A549 (cell line): ENCODE data around the gene ATP11A. TPM values are rescaled to one million over a fixed set of nuclear protein-coding genes. Genes with fewer than 3 reads are reported as not detected.

Experiments
- ATAC-seq, 2 experiments: fragments of 200-7000 bp in 1 of 2; fragments of >200 bp in 1 of 2; cut with Nextera tagmentation in 1 of 2; cut with Tn5 transposase in 1 of 2; 3 replicates each; pipeline versions ENCODE4 v1.8.0 to v1.9.1; 2018 to 2020; ENCODE audit warnings: mild to moderate bottlenecking in 1 of 2, moderate library complexity in 1 of 2
- CTCF ChIA-PET: fragments of 300-600 bp; sonication (Branson Sonifier 250); formaldehyde crosslinking; extraction: SDS; loops from one replicate; lab custom pipeline; 2021; ENCODE audit warnings: antibody characterized with exemption, inconsistent platforms; lab: Yijun Ruan, JAX
- POLR2A ChIA-PET: fragments of 350-600 bp; formaldehyde crosslinking; extraction: SDS; loops from one replicate; lab custom pipeline; 2021; ENCODE audit warnings: antibody characterized with exemption, inconsistent platforms; lab: Yijun Ruan, JAX
- DNase-seq, 2 experiments: peaks; one replicate each; pipeline versions ENCODE4 v3.0.0 to v3.0.0-alpha.2; 2011 to 2016; ENCODE audit warnings: low read depth in 1 of 2, low spot score in 1 of 2
- FAIRE-seq: peaks from 2 replicates; lab custom pipeline; 2011; peaks lifted over from hg19 to GRCh38; lab: Jason Lieb, UNC
- H3K27ac ChIP-seq, 2 experiments: fragments of >200 bp; sonication (Bioruptor Twin); formaldehyde crosslinking; 3 replicates each; pipeline ENCODE4 v1.5.1; 2016 to 2017
- H3K4me1 ChIP-seq: fragments of >200 bp; sonication (Bioruptor Twin); formaldehyde crosslinking; 3 replicates; pipeline ENCODE4 v1.6.1; 2016
- H3K4me2 ChIP-seq: fragments of >200 bp; sonication (Bioruptor Twin); formaldehyde crosslinking; 3 replicates; pipeline ENCODE4 v1.6.1; 2016
- H3K4me3 ChIP-seq: fragments of >200 bp; sonication (Bioruptor Twin); formaldehyde crosslinking; 3 replicates; pipeline ENCODE4 v1.5.1; 2016
- H3K9me3 ChIP-seq: fragments of >200 bp; sonication (Bioruptor Twin); formaldehyde crosslinking; 3 replicates; pipeline ENCODE4 v1.6.1; 2016
- CBX2 ChIP-seq: fragments of 200-600 bp; sonication (generic); IDR thresholded peaks from 2 replicates; pipeline ENCODE4 v1.6.1; 2016; ENCODE audit warnings: low read depth, mild to moderate bottlenecking, borderline replicate concordance
- CEBPB ChIP-seq, 2 experiments: fragments of >200 bp in 1 of 2; sonication (Bioruptor Twin) in 1 of 2; formaldehyde crosslinking in 1 of 2; IDR thresholded peaks; 2 replicates each; pipeline ENCODE4 v1.6.1; 2012 to 2016
- EHF ChIP-seq: fragments of 250-450 bp; sonication (Bioruptor Pico); IDR thresholded peaks from 2 replicates; pipeline ENCODE4 v1.5.0; 2020; ENCODE audit warnings: mild to moderate bottlenecking
- EHMT2 ChIP-seq: fragments of 200-600 bp; sonication (generic); IDR thresholded peaks from 2 replicates; pipeline ENCODE4 v1.6.1; 2016; ENCODE audit warnings: antibody characterized with exemption, low read depth, mild to moderate bottlenecking, moderate library complexity
- FOSB ChIP-seq: fragments of 250-450 bp; sonication (Bioruptor Pico); IDR thresholded peaks from 2 replicates; pipeline ENCODE4 v1.5.0; 2020; ENCODE audit warnings: mild to moderate bottlenecking, moderate library complexity
- FOSL2 ChIP-seq, 2 experiments: fragments of 450-650 bp in 1 of 2; fragments of >200 bp in 1 of 2; sonication (Bioruptor Twin) in 1 of 2; formaldehyde crosslinking; IDR thresholded peaks; 2 replicates each; pipeline versions ENCODE4 v1.5.0 to v1.6.1; 2016 to 2020; ENCODE audit warnings: mild to moderate bottlenecking in 1 of 2, moderate library complexity in 1 of 2
- HDAC2 ChIP-seq: fragments of 200-600 bp; sonication (generic); IDR thresholded peaks from 2 replicates; pipeline ENCODE4 v1.6.1; 2016
- HEYL ChIP-seq: fragments of 250-450 bp; sonication (Bioruptor Pico); IDR thresholded peaks from 2 replicates; pipeline ENCODE4 v1.8.0; 2021; ENCODE audit warnings: mild to moderate bottlenecking, moderate library complexity
- HOXA7 ChIP-seq: fragments of 250-450 bp; sonication (Bioruptor Pico); IDR thresholded peaks from 2 replicates; pipeline ENCODE4 v1.5.0; 2020; ENCODE audit warnings: mild to moderate bottlenecking, moderate library complexity
- HOXB5 ChIP-seq: fragments of 250-450 bp; sonication (Bioruptor Pico); IDR thresholded peaks from 2 replicates; pipeline ENCODE4 v1.5.0; 2020; ENCODE audit warnings: mild to moderate bottlenecking, moderate library complexity
- MAFK ChIP-seq: fragments of 450-650 bp; IDR thresholded peaks from 2 replicates; pipeline ENCODE4 v1.6.1; 2014; ENCODE audit not compliant: partially characterized antibody
- MAZ ChIP-seq: fragments of 150-350 bp; IDR thresholded peaks from 2 replicates; pipeline ENCODE4 v1.6.1; 2014; ENCODE audit warnings: antibody characterized with exemption, low read depth, low read length, borderline replicate concordance
- NFE2L2 ChIP-seq: fragments of 150-350 bp; conservative IDR thresholded peaks from 2 replicates; pipeline ENCODE4 v1.6.1; 2014; ENCODE audit warnings: low read length
- NPAS2 ChIP-seq: fragments of 250-450 bp; sonication (Bioruptor Pico); IDR thresholded peaks from 2 replicates; pipeline ENCODE4 v1.8.0; 2022; ENCODE audit warnings: mild to moderate bottlenecking, moderate library complexity, borderline replicate concordance
- NR3C1 ChIP-seq: fragments of >200 bp; sonication (Bioruptor Twin); formaldehyde crosslinking; IDR thresholded peaks from 3 replicates; pipeline ENCODE4 v1.6.1; 2017
- POLR2A ChIP-seq: IDR thresholded peaks from 2 replicates; pipeline ENCODE4 v1.6.1; 2012; ENCODE audit warnings: mild to moderate bottlenecking, low read length
- RARB ChIP-seq: fragments of 250-450 bp; sonication (Bioruptor Pico); IDR thresholded peaks from 2 replicates; pipeline ENCODE4 v1.8.0; 2021; ENCODE audit warnings: mild to moderate bottlenecking, moderate library complexity
- RFX5 ChIP-seq: fragments of 450-650 bp; IDR thresholded peaks from 2 replicates; pipeline ENCODE4 v1.7.1; 2014; ENCODE audit warnings: antibody characterized with exemption, mild to moderate bottlenecking, moderate library complexity
- RNF2 ChIP-seq: fragments of 200-600 bp; sonication (generic); IDR thresholded peaks from 2 replicates; pipeline ENCODE4 v1.6.1; 2016; ENCODE audit warnings: low read depth, mild to moderate bottlenecking, antibody characterized with exemption, moderate library complexity, borderline replicate concordance
- TFCP2L1 ChIP-seq: fragments of 250-450 bp; sonication (Bioruptor Pico); IDR thresholded peaks from 2 replicates; pipeline ENCODE4 v1.5.0; 2021; ENCODE audit warnings: mild to moderate bottlenecking
- ZC3H11A ChIP-seq: fragments of 450-650 bp; IDR thresholded peaks from 2 replicates; pipeline ENCODE4 v1.6.1; 2014; ENCODE audit warnings: antibody characterized with exemption, mild to moderate bottlenecking
- ZFP36 ChIP-seq: fragments of 450-650 bp; IDR thresholded peaks from 2 replicates; pipeline ENCODE4 v1.6.1; 2014; ENCODE audit warnings: borderline replicate concordance; ENCODE audit not compliant: partially characterized antibody
- ZNF302 ChIP-seq: fragments of 250-450 bp; sonication (Bioruptor Pico); IDR thresholded peaks from 2 replicates; pipeline ENCODE4 v1.9.0; 2021; ENCODE audit warnings: inconsistent platforms, mild to moderate bottlenecking, moderate library complexity
- WGBS: methylation state at CpG from one replicate; pipeline ENCODE4 v1.1.6; 2017; ENCODE audit errors: missing lambda C conversion rate; 5-methylcytosine and 5-hydroxymethylcytosine counted together
- polyA plus RNA-seq, 4 experiments: library from polyadenylated mRNA; depleted of rRNA in 3 of 4; stranded (reverse); fragments of >200 nt; fragmentation: RNase III in 1 of 4; extraction: RNeasy Plus Mini Kit Qiagen cat#74134 plus additional on column Dnase treatment in 1 of 4; gene quantifications; 2 replicates in 3 of 4; 3 replicates in 1 of 4; pipeline ENCODE4 v1.2.3, GENCODE V29; 2011 to 2017
- TF ChIP-seq, protein P1 (sequence below): IDR thresholded peaks from 2 replicates; pipeline ENCODE4 v1.6.1; 2012
- TF ChIP-seq, protein P2 (sequence below): fragments of >200 bp; sonication (Bioruptor Twin); formaldehyde crosslinking; IDR thresholded peaks from 3 replicates; pipeline ENCODE4 v1.5.1; 2016
- TF ChIP-seq, protein P3 (sequence below): fragments of >200 bp; sonication (Bioruptor Twin); formaldehyde crosslinking; IDR thresholded peaks from 2 replicates; pipeline ENCODE4 v1.6.1; 2016
- TF ChIP-seq, protein P4 (sequence below): fragments of >200 bp; sonication (Bioruptor Twin); formaldehyde crosslinking; IDR thresholded peaks from 3 replicates; pipeline ENCODE4 v1.6.1; 2016
- TF ChIP-seq, protein P5 (sequence below): IDR thresholded peaks from 2 replicates; pipeline ENCODE4 v1.6.1; 2012; ENCODE audit warnings: low read depth, borderline replicate concordance
- TF ChIP-seq, protein P6 (sequence below): fragments of 250-450 bp; sonication (Bioruptor Pico); IDR thresholded peaks from 2 replicates; pipeline ENCODE4 v1.5.0; 2021; ENCODE audit warnings: mild to moderate bottlenecking, moderate library complexity, borderline replicate concordance

ATP11A gene
- polyA plus RNA-seq, 2 of the 4 experiments (the other 2 are of a cell fraction) = 4.1 to 8.0 TPM

DNA sequence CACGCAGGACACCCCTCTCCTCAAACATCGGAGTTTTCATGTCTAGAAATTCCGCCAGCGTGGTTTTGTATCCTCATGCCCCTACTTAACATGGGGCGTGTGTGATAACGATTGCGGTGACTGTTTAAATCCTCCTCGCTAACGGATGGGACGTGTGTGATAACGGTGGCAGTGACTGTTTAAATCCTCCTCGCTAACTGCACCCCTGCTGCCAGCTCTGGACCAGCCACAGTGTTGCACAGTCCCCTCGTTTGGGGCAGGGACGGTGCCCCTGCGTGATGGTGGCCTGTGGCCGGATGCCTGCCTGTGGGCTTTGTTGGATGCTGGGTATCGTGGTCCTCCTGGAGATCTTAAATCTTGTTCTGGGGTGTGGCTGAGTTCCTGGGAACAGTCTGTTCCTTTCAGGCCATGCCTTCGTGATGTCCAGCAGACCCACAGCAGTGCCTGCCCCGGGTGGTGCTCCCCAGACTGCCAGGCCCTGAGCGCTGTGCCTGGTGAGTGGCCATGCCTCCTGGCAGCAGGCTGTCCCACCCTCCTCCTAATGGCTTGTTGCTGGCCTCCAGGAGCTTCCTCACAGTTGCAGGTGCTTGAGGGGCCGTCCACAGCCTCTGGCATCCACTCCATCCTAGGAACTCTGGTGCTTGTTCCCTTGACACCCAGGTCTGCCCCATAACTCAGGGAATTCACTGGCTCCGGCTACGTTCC is 156.7 kb downstream of the ATP11A start:
- no peaks in the 10 kb centered on the region for H3K9me3 ChIP-seq
- H3K4me1 ChIP-seq = no peaks in the 10 kb centered on the region
- H3K4me3 ChIP-seq = no peak overlapping the region
- ChIA-PET CTCF (no interaction called here), POLR2A (no interaction called here)
- H3K27ac ChIP-seq = no peak overlapping the region
- ATAC-seq (no peak), FAIRE-seq (no peak), DNase-seq (no peak)
- WGBS = 91% methylated on average over 22 of the region's 23 CpGs
- TF ChIP-seq RFX5 = no peak
- TF ChIP-seq, protein P1, sequence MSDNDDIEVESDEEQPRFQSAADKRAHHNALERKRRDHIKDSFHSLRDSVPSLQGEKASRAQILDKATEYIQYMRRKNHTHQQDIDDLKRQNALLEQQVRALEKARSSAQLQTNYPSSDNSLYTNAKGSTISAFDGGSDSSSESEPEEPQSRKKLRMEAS = no peak
- no peak for TF ChIP-seq TFCP2L1 (CRISPR knock-in tag)
- TF ChIP-seq, protein P2, sequence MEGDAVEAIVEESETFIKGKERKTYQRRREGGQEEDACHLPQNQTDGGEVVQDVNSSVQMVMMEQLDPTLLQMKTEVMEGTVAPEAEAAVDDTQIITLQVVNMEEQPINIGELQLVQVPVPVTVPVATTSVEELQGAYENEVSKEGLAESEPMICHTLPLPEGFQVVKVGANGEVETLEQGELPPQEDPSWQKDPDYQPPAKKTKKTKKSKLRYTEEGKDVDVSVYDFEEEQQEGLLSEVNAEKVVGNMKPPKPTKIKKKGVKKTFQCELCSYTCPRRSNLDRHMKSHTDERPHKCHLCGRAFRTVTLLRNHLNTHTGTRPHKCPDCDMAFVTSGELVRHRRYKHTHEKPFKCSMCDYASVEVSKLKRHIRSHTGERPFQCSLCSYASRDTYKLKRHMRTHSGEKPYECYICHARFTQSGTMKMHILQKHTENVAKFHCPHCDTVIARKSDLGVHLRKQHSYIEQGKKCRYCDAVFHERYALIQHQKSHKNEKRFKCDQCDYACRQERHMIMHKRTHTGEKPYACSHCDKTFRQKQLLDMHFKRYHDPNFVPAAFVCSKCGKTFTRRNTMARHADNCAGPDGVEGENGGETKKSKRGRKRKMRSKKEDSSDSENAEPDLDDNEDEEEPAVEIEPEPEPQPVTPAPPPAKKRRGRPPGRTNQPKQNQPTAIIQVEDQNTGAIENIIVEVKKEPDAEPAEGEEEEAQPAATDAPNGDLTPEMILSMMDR = no peak
- TF ChIP-seq, protein P3, sequence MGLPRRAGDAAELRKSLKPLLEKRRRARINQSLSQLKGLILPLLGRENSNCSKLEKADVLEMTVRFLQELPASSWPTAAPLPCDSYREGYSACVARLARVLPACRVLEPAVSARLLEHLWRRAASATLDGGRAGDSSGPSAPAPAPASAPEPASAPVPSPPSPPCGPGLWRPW = no peak
- no peak for TF ChIP-seq MAFK
- no peak for TF ChIP-seq HEYL (CRISPR knock-in tag)
- TF ChIP-seq NR3C1 = no peak
- no peak for TF ChIP-seq ZNF302 (CRISPR knock-in tag)
- TF ChIP-seq HOXB5 (CRISPR knock-in tag) = no peak
- no peak for TF ChIP-seq FOSL2 (IDR thresholded peaks at IDR 0.05)
- TF ChIP-seq FOSL2 (CRISPR knock-in tag; IDR thresholded peaks at IDR 0.05) = no peak
- TF ChIP-seq EHMT2 = no peak
- TF ChIP-seq, protein P4, sequence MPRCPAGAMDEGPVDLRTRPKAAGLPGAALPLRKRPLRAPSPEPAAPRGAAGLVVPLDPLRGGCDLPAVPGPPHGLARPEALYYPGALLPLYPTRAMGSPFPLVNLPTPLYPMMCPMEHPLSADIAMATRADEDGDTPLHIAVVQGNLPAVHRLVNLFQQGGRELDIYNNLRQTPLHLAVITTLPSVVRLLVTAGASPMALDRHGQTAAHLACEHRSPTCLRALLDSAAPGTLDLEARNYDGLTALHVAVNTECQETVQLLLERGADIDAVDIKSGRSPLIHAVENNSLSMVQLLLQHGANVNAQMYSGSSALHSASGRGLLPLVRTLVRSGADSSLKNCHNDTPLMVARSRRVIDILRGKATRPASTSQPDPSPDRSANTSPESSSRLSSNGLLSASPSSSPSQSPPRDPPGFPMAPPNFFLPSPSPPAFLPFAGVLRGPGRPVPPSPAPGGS = no peak
- no peak for TF ChIP-seq ZC3H11A
- TF ChIP-seq, protein P5, sequence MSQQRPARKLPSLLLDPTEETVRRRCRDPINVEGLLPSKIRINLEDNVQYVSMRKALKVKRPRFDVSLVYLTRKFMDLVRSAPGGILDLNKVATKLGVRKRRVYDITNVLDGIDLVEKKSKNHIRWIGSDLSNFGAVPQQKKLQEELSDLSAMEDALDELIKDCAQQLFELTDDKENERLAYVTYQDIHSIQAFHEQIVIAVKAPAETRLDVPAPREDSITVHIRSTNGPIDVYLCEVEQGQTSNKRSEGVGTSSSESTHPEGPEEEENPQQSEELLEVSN = no peak
- H3K4me2 ChIP-seq = no peak overlapping the region

DNA sequence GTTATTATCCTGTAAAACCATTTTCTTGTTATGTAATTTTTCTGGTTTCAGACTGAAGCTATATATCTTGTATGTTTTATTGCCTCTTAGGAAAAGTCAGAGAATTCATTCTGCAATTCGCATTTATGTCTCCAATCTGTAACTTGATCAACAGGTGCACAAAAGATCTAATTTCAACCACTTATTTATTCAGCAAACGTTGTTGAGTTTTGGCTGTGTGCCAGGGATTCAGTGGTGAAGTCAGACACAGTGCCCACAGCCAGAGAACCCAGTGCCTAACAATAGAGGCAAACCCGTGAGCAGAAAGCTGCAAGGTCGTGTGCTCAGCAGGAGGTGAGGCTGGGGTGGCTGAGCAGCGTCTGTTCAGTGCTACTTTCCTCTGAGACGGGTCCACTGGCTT is 159.7 kb downstream of the ATP11A start:
- 73% methylated on average over 6 of the region's 6 CpGs for WGBS
- TF ChIP-seq ZFP36 = no peak
- no peak for TF ChIP-seq EHF
- TF ChIP-seq RFX5 = no peak
- TF ChIP-seq, protein P5 = no peak
- TF ChIP-seq HDAC2 = no peak
- no peak for TF ChIP-seq POLR2A
- no peak for TF ChIP-seq HOXB5 (CRISPR knock-in tag)
- TF ChIP-seq CBX2 = no peak
- TF ChIP-seq RARB (CRISPR knock-in tag) = no peak
- TF ChIP-seq RNF2 = no peak
- TF ChIP-seq, protein P6, sequence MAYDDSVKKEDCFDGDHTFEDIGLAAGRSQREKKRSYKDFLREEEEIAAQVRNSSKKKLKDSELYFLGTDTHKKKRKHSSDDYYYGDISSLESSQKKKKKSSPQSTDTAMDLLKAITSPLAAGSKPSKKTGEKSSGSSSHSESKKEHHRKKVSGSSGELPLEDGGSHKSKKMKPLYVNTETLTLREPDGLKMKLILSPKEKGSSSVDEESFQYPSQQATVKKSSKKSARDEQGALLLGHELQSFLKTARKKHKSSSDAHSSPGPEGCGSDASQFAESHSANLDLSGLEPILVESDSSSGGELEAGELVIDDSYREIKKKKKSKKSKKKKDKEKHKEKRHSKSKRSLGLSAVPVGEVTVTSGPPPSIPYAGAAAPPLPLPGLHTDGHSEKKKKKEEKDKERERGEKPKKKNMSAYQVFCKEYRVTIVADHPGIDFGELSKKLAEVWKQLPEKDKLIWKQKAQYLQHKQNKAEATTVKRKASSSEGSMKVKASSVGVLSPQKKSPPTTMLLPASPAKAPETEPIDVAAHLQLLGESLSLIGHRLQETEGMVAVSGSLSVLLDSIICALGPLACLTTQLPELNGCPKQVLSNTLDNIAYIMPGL (CRISPR knock-in tag) = no peak
- TF ChIP-seq HEYL (CRISPR knock-in tag) = no peak
- TF ChIP-seq CEBPB (IDR thresholded peaks at IDR 0.05) = no peak
- no peak for TF ChIP-seq NFE2L2
- TF ChIP-seq EHMT2 = no peak
- TF ChIP-seq FOSB (CRISPR knock-in tag) = no peak
- TF ChIP-seq ZNF302 (CRISPR knock-in tag) = no peak
- no peak for TF ChIP-seq MAZ
- no peak for TF ChIP-seq HOXA7
- TF ChIP-seq NPAS2 (CRISPR knock-in tag) = no peak
- Histone ChIP-seq H3K4me1 (no peaks in the 10 kb centered on the region), H3K27ac (no peak overlapping the region), H3K4me2 (no peak overlapping the region), H3K9me3 (no peaks in the 10 kb centered on the region), H3K4me3 (no peak overlapping the region)
- ChIA-PET CTCF (no interaction called here), POLR2A (no interaction called here)
- DNase-seq (no peak), FAIRE-seq (no peak), ATAC-seq (no peak)
